Cardiac muscle cell (in vitro differentiated cells and primary cell): ENCODE results near the gene JARID2. TPM values are rescaled to one million over a fixed set of nuclear protein-coding genes. Genes with fewer than 3 reads are reported as not detected.
A peak's percentile ranks its signal among the peaks of the same experiment; 100 is the strongest.

Experiments used
- DNase-seq, 2 donors: peaks; one replicate each; pipeline versions ENCODE4 v3.0.0 to v3.0.0-alpha.2; 2010 to 2017; ENCODE audit warnings: low read depth in 1 of 2, low spot score in 1 of 2
- H3K27ac ChIP-seq: fragments of 200-600 bp; sonication (generic); 2 replicates; pipeline ENCODE4 v1.5.1; 2016
- H3K27me3 ChIP-seq: fragments of 200-600 bp; sonication (generic); 2 replicates; pipeline ENCODE4 v1.6.0; 2016; ENCODE audit warnings: control low read depth
- H3K36me3 ChIP-seq: fragments of 200-600 bp; sonication (generic); 2 replicates; pipeline ENCODE4 v1.5.1; 2016; ENCODE audit warnings: control low read depth
- H3K4me1 ChIP-seq: fragments of 200-600 bp; sonication (generic); 2 replicates; pipeline ENCODE4 v1.8.1; 2017; ENCODE audit warnings: low read depth, mild to moderate bottlenecking, mixed run types
- H3K4me3 ChIP-seq: fragments of 200-600 bp; sonication (generic); 2 replicates; pipeline ENCODE4 v1.5.1; 2016; ENCODE audit warnings: mild to moderate bottlenecking
- H3K9me3 ChIP-seq: fragments of 200-600 bp; sonication (generic); 2 replicates; pipeline ENCODE4 v1.5.1; 2017; ENCODE audit warnings: low read depth, mild to moderate bottlenecking, control low read depth
- CTCF ChIP-seq: IDR thresholded peaks from 2 replicates; pipeline ENCODE4 v1.5.1; 2012; ENCODE audit warnings: low read depth, mild to moderate bottlenecking, low read length
- polyA plus RNA-seq: library from polyadenylated mRNA; unstranded; fragments of >200 nt; fragmentation: Nextera tagmentation; extraction: Ambion mirVana; gene quantifications from 2 replicates; pipeline ENCODE4 v1.2.1, GENCODE V29; 2016
- total RNA-seq: library from RNA; depleted of rRNA; stranded (reverse); fragments of >200 nt; gene quantifications from 2 replicates; pipeline ENCODE4 v1.2.3, GENCODE V29; 2016

JARID2 gene
- total and polyA plus RNA-seq, 2 experiments from 2014 or later: 9.7 to 26.4 TPM

- Histone ChIP-seq H3K4me1 (peaks cover 55% of the 10 kb centered on the region), H3K4me3 (no peak overlapping the region), H3K36me3 (no peaks in the 10 kb centered on the region), H3K27me3 (no peaks in the 10 kb centered on the region), H3K27ac (no peak overlapping the region), H3K9me3 (no peaks in the 10 kb centered on the region)
- no peak for DNase-seq
- no peak for TF ChIP-seq CTCF
Observed at GRCh38 chr6:15263780-15264374, 18.0 kb downstream of the JARID2 start.

- no peak for DNase-seq
- H3K27ac ChIP-seq: no peak overlapping the region
- no peaks in the 10 kb centered on the region for H3K9me3 ChIP-seq
- H3K36me3 ChIP-seq: no peaks in the 10 kb centered on the region
- no peak for TF ChIP-seq CTCF
- peaks cover 61% of the 10 kb centered on the region for H3K4me1 ChIP-seq
- H3K4me3 ChIP-seq: no peak overlapping the region
- no peaks in the 10 kb centered on the region for H3K27me3 ChIP-seq
Observed at GRCh38 chr6:15264412-15264811, 18.5 kb downstream of the JARID2 start.

GRCh38 chr6:15264902-15265761 lies 19.3 kb downstream of the JARID2 start:
- Histone ChIP-seq H3K27me3 (no peaks in the 10 kb centered on the region), H3K27ac (no peak overlapping the region), H3K4me1 (peaks cover 61% of the 10 kb centered on the region), H3K4me3 (no peak overlapping the region), H3K9me3 (no peaks in the 10 kb centered on the region), H3K36me3 (no peaks in the 10 kb centered on the region)
- TF ChIP-seq CTCF: no peak
- peak in 1 of 2 donors; percentile 55 for DNase-seq

GRCh38 chr6:15265787-15266186 lies 19.9 kb downstream of the JARID2 start:
- TF ChIP-seq CTCF: no peak
- Histone ChIP-seq H3K27ac (no peak overlapping the region), H3K4me1 (peaks cover 54% of the 10 kb centered on the region), H3K9me3 (no peaks in the 10 kb centered on the region), H3K36me3 (no peaks in the 10 kb centered on the region), H3K27me3 (no peaks in the 10 kb centered on the region), H3K4me3 (no peak overlapping the region)
- DNase-seq: no peak

- no peaks in the 10 kb centered on the region for H3K9me3 ChIP-seq
- no peaks in the 10 kb centered on the region for H3K36me3 ChIP-seq
- H3K27ac ChIP-seq: no peak overlapping the region
- no peak overlapping the region for H3K4me3 ChIP-seq
- H3K27me3 ChIP-seq: no peaks in the 10 kb centered on the region
- DNase-seq: peak in 1 of 2 donors; percentile 40
- TF ChIP-seq CTCF: no peak
- peaks cover 54% of the 10 kb centered on the region for H3K4me1 ChIP-seq
Observed at GRCh38 chr6:15266423-15266996, 20.6 kb downstream of the JARID2 start.
